ENCODE measurements around the gene BMP7.

BMP7 gene

GRCh38 chr20:57215426-57215825 is 51.0 kb downstream of the BMP7 start:
- no peak for TF ChIP-seq CTCF (conservative IDR thresholded peaks at IDR 0.05; ENCODE audit: low read length)
- no peak for DNase-seq (ENCODE audit: low read depth)
- H3K4me3 ChIP-seq (ENCODE audit: low read length) = no peak overlapping the region

- no peak for TF ChIP-seq CTCF (conservative IDR thresholded peaks at IDR 0.05; ENCODE audit: low read length)
- no peak for DNase-seq (ENCODE audit: low read depth)
- no peak overlapping the region for H3K4me3 ChIP-seq (ENCODE audit: low read length)
Measured at GRCh38 chr20:57214948-57215347, 51.5 kb downstream of the BMP7 start.

- no peak for DNase-seq (ENCODE audit: low read depth)
- TF ChIP-seq CTCF (conservative IDR thresholded peaks at IDR 0.05; ENCODE audit: low read length) = no peak
- no peak overlapping the region for H3K4me3 ChIP-seq (ENCODE audit: low read length)
Measured at GRCh38 chr20:57214427-57214826, 52.0 kb downstream of the BMP7 start.

- H3K4me3 ChIP-seq (ENCODE audit: low read length) = no peak overlapping the region
- no peak for TF ChIP-seq CTCF (conservative IDR thresholded peaks at IDR 0.05; ENCODE audit: low read length)
- no peak for DNase-seq (ENCODE audit: low read depth)
Measured at GRCh38 chr20:57213924-57214323, 52.5 kb downstream of the BMP7 start.

- TF ChIP-seq CTCF (conservative IDR thresholded peaks at IDR 0.05; ENCODE audit: low read length) = no peak
- no peak for DNase-seq (ENCODE audit: low read depth)
- no peak overlapping the region for H3K4me3 ChIP-seq (ENCODE audit: low read length)
Measured at GRCh38 chr20:57213291-57213690, 53.1 kb downstream of the BMP7 start.

GRCh38 chr20:57212534-57213276 is 53.7 kb downstream of the BMP7 start:
- DNase-seq (ENCODE audit: low read depth) = peak; percentile 87
- H3K4me3 ChIP-seq (ENCODE audit: low read length) = no peak overlapping the region
- no peak for TF ChIP-seq CTCF (conservative IDR thresholded peaks at IDR 0.05; ENCODE audit: low read length)

GRCh38 chr20:57211908-57212533 is 54.4 kb downstream of the BMP7 start:
- no peak overlapping the region for H3K4me3 ChIP-seq (ENCODE audit: low read length)
- TF ChIP-seq CTCF (conservative IDR thresholded peaks at IDR 0.05; ENCODE audit: low read length) = no peak
- DNase-seq (ENCODE audit: low read depth) = no peak

Data from AG10803 (cell line).